ENCODE results near the gene HECTD1.
"Not testable (repeated sequence)": the region's sequence is repeated elsewhere in the genome, so short reads cannot be mapped to it uniquely, and the experiment has no call there.

The HECTD1 gene

DNA sequence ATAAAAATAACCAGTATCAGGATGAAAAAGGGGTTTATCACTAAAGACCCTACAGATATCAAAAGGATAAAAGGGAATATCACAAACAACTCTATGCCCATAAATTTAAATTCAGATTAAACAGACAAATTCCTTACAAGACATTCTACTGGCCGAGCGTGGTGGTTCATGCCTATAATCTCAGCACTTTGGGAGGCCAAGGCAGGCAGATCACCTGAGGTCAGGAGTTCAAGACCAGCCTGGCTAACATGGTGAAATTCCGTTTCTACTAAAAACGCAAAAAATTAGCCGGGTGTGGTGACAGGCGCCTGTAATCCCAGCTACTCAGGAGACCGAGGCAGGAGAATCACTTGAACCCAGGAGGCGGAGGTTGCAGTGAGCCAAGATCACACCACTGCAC is 15.0 kb downstream of the HECTD1 start:
- DNase-seq: not testable (repeated sequence)

DNA sequence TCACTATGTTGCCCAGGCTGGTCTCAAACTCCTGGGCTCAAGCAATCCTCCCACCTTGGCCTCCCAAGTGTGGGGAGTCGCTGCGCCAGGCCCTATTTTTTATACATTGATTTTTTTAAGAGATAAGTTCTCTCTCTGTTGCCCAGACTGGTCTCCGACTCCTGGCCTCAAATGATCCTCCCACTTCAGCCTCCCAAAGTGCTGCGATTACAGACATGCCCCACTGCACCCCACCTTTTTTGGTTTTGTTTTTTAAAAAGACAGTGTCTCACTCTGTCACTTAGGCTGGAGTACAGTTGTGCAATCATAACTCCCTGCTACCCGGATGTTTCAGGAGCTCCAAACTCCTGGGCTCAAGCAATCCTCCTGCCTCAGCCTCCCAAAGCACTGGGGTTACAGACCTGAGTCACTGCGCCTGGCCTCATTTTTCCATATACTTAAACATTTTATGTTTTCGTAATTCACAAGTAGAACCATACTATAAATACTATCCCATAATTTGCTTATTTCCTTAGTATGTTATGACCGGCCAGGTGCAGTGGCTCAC is 16.8 kb downstream of the HECTD1 start:
- no peak for DNase-seq

DNA sequence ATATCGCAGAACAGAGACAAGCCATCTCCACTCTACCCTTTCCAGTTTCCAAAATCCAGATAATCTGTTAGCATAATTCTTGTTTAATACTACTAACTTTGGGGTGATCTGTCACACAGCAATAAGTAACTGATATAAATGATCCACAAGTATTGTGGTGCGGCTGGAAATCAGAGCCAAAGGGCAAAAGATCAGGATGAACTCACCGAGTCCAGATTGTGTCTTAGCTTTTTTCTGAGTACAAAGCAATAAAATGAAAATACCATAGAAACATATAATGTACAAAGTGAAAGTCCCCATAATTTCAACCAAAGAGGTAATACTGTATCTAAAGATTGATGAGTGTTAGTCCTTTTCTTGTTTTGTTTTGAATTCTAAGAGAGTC is 17.4 kb downstream of the HECTD1 start:
- no peak for DNase-seq

DNA sequence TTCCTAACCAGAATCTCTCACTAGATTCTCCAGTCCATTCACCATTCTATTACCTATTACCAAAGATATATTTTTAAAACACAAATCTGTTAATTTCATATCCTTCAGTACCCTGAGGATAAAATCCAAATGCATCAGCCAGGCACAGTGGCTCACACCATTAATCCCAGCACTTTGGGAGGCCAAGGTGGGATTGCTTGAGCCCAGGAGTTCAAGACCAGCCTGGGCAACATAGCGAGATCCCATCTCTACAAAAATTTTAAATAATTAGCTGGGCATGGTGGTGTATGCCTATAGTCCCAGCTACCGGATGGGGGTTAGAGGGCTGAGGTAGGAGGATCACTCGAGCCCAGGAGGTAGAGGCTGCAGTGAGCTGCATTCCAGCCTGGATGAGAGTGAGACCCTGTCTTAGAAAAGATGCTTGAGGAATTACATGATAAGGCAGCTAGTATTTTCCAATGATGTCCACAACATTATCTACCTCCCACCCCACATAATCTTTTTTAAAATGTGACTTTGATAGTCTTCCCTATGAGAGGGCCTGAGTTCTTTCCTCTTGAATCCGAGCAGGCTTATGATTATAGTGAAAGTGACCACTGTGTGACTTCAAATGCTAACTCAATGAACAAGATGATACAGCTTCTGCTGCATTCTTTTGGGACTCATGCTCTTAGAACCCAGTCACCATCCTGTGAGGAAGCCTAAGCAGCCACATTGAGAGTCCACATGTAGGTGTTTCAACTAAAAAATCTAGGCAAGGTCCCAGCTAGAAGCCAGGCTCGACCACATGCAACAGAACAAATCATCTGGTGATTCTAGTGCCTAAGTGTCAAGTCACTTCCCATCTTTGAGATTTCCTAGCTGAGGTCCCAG is 18.0 kb downstream of the HECTD1 start:
- DNase-seq: no peak

DNA sequence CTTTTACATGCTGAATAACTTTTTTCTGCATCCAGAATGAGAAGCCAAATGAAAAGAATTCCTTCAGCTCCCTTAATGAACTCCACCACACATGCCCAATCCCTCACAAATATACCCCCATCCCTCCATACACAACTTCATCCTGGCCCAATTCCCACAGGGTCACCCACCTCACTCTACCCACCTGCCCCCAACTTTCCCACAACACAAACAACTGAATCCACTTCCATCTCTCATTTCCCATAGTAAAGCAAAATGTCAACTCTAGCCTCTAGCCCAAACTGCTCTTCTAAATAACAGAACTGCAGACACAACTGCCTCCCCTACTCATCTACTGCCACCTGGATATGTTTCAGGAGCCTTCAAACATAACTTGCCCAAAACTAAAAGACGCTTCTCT is 18.8 kb downstream of the HECTD1 start:
- no peak for DNase-seq

DNA sequence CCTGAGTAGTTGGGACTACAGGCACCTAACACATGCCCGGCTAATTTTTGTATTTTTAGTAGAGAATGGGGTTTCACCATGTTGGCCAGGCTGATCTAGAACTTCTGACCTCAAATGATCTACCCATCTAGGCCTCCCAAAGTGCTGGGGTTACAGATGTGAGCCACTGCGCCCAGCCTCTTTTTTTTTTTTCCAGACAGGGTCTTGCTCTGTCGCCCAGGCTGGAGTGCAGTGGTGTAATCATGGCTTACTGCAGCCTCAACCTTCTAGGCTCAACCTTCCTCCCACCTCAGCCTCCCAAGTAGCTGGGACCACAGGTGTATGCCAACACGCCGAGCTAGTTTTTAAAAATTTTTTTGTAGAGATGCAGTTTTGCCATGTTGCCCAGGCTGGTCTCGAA is 25.6 kb downstream of the HECTD1 start:
- not testable (repeated sequence) for DNase-seq

DNA sequence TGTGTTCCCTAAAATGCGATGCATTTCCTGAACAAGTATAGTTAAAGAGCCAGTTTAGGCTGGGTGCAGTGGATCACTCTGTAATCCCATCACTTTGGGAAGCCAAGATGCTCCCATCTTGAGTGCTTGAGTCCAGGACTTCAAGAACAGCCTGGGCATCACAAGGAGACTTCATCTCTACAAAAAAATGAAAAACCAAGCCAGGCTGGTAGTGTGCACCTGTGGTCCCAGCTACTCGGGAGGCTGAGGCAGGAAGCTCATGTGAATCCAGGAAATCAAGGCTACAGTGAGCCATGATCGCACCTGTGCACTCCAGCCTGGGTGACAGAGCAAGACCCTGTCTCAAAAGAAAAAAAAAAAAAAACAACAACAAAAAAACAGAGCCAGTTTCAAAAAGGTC is 26.3 kb downstream of the HECTD1 start:
- DNase-seq: no peak

DNA sequence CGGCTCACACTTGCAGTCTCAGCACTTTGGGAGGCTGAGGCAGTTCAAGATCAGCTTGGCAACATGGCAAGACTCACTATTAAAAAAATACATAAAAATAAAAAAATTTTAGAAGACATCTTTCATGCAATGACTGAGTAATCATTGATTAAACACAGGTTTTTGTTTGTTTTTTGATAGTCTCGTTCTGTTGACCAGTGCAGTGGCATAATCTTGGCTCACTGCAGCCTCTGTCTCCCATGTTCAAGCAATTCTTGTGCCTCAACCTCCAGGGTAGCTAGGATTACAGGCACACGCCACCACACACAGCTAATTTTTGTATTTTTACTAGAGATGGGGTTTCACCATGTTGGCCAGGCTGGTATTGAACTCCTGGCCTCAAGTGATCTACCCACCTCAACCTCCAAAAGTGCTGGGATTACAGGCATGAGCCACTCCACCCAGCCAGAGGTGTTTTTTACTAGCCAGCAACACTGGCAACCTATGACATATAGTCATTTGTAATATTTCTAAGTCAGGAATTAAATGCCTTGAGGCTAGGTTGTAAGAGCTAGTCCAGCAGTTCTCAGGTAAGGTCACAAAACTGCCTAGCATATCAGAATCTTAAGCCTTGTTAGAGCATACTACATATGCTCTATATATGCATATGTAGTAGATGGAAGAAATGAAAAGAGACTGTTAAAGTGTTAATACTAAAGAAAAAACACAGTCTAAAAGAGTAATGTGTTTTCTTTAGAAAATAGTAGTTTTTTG is 27.1 kb downstream of the HECTD1 start:
- DNase-seq: no peak

DNA sequence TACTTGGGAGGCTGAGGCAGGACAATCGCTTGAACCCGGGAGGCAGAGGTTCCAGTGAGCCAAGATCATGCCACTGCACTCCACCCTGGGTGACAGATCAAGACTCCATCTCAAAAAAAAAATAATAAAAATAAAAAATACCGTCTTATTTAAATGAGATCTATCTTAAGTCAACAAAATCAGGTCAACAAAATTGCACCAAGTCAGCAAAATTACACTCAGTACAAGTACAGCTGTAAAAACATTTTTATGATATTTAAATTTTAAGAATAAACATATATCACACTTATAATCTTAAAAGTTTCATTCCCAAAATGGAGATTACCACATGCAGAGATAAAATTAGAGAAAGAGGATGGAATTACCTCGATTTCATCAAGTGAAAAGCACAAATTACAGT is 33.2 kb downstream of the HECTD1 start:
- DNase-seq: no peak

DNA sequence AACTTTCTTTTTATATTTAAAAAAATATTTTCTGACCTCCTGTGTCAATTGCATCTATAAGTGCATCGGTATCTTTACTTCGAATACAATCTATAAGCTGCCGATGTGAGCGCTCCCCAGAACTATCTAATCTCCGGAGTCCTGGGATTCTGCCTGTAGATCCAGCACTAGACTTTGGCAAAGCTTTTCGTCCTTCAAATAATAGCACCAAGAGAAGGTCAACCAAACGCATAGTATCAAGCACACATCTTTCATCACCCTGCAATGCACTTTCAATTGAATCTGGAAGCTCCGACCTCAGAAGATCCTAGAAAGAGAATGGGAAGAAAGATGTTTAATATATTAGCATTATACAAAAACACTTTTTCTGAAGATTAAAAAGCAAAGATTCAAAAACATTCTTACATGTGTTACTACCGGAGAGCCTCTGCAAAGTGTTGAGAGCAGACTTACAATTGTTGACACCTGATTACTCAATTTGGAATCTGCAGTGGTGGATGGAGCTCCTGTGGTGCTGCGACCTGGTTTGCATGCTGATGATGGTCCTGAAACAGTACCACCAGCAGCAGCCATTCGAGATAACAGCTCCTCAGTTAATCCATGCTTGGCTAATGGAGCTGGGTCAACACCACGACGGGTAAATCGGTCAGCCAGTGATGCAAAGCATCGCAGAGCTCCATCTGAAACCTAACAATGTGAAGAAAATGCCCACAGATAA is 34.3 kb downstream of the HECTD1 start:
- DNase-seq: no peak

DNA sequence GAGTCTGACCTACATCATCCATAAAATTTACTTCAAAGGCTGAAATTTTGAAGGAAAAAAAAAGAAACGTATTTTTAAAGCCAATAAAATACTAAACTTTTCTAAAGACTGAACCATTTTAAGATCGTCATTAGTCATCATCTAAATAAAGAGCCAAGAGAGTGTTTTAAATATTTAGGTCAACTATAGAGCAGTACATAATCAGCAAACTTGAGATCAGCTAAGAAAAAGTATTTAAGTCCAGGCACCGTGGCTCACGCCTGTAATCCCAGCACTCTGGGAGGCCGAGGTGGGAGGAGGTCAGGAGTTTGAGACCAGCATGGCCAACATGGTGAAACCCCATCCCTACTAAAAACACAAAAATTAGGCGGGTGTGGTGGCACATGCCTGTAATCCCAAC is 35.5 kb downstream of the HECTD1 start:
- DNase-seq: no peak

DNA sequence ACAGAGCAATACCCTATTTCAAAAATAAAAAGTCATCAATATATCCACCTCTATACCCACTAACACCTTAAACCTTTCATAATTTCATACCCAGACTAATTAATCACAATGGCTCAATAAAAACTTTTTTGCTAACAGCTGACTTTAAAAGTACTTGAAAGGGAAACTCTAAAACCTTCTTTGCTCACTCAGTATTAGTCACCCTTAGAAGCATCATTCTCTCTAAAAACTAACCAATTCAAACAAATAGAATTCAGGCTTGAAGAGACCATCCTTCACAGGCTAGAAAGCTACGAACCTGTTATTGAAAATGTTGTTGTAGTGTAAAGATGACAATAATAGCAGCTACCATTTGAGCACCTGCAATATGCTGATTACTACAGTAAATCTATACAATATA is 37.2 kb downstream of the HECTD1 start:
- DNase-seq: peak; percentile 8

DNA sequence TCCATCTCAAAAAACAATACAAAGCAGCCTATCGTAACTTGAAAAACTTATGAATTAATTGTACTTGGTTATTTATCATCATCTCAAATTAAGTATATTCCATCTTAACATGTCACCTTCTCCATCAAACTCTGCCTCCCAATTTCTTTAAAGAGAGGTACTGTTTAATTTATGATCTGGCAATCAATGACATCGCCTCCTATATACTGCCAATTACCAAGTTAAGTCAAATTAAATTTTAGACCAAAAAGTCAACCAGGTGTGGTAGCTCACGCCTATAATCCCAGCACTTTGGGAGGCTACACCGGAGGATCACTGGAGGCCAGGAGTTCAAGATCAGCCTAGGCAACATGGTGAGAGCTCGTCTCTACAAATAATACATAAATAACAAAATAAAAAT is 37.7 kb downstream of the HECTD1 start:
- DNase-seq: no peak

DNA sequence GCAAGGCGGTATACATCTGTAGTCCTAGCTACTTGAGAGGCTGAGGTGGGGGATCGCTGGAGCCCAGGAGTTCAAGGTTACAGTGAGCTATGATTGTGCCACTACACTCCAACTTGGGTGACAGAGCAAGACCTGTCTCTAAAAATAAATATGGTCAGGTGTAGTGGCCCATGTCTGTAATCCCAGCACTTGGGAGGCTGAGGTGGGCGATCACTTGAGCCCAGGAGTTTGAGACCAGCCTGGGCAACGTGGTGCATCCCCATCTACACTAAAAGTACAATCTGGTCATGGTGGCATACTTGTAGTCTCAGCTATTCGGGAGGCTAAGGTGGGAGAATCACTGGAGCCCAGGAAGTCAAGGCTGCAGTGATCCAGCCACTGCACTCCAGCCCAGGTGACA is 40.6 kb downstream of the HECTD1 start:
- no peak for DNase-seq

DNA sequence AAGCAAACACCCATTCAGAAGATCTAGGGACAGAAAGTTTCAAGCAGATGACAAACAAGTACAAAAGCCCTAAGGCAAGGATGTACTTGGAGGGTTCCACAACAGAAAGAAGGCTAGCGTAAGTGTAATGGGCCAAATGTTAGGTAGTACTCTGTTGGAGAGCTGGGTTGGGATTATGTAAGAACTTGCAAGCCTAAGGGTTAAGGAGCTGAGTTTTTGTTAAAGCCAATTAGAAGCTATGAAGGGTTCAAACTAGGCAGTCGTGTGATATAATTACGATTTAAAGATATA is 41.4 kb downstream of the HECTD1 start:
- no peak for DNase-seq

DNA sequence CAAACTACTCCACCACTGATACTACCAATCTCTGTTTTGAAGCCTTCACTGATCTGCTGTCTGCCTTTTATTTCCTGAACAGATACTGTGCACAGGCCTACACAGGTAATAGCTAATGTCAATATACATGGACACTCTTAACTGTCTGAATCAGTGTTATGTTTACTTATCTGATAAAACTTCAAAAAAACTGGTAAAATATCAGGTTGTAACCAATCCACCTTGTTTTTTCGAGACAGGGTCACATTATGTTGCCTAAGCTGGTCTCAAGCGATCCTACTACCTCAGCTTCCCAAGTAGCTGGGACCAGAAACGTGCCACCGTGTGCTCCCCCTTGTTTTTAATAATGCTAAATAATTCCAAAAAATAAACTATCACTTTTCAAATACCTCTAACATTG is 43.5 kb downstream of the HECTD1 start:
- DNase-seq: no peak

DNA sequence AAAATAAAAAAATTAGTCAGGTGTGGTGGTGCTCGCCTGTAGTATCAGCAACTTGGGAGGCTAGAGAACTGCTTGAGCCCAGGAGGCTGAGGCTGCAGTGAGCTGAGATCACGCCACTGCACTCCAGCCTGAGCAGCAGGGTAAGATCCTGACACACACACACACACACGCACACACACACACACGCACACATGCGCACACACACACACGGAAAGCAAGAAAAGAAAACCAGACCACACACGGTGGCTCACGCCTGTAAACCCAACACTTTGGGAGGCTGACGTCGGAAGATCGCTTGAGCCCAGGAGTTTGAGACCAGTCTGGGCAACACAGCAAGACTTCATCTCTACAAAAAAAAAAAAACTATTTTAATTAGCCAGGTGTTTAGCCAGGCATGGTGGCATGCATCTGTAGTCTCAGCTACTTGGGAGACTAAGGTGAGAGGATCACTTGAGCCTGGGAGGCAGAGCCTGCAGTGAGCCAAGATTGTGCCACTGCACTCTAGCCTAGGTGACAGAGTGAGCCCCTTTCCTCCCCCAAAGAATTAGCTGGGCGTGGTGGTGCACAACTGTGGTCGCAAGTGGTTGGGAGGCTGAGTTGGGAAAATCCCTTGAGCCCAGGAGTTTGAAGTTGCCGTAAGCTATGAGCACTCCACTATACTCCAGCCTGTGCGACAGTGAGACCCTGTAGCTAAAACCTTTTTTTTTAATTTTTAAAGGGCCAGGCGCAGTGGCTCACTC is 44.5 kb downstream of the HECTD1 start:
- no peak for DNase-seq

DNA sequence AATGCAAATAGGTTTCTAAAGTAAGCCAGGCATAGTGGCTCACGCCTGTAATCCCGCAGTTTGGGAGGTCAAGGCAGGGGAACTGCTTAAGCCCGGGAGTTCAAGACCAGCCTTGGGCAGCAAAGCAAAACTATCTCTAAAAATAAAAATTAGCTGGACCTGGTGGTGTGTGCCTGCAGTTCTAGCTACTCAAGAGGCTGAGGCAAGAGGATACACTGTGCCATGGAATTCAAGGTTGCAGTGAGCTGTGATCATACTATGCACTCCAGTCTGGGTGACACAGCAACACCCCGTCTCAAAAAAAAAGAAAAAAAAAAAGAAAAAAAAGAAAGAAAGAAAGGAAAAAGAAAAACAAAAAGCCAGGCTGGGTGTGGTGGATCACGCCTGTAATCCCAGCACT is 46.3 kb downstream of the HECTD1 start:
- DNase-seq: no peak

DNA sequence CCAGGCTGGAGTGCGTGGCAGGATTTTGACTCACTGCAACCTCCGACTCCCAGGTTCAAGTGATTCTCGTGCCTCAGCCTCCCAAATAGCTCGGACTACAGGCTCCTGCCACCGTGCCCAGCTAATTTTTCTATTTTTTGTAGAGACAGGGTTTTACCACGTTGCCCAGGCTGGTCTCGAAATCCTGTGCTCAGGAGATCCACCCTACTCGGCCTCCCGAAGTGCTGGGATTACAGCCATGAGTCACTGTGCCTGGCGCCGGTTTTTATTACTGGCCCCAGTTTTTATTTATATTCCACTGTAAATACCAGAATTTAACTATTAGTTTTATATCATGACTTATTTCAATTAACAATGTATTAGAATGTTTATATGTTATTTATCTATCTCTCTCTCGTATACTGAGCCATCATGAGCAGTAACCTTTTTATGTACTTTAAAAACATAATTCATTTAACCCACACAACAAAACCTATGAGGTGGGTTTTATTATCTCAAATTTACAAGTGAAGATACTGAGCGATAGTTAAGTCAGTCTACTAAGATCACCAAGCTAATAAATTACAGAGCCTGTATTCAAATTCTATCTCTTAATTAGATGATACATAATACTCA is 47.8 kb downstream of the HECTD1 start:
- DNase-seq: no peak

DNA sequence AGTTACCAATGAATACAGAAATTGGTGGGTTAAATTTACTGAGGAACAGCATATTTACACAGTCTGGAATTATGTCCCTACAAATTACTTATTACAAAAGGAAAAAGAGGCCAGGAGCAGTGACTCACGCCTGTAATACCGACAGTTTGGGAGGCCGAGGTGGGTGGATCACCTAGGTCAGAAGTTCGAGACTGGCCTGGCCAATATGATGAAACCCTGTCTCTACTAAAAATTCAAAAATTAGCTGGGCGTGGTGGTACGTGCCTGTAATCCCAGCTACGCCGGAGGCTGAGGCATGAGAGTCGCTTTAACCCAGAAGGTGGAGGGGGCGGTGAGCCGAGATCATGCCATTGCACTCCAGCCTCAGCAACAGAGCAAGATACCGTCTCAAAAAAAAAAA is 52.6 kb downstream of the HECTD1 start:
- DNase-seq: no peak

DNA sequence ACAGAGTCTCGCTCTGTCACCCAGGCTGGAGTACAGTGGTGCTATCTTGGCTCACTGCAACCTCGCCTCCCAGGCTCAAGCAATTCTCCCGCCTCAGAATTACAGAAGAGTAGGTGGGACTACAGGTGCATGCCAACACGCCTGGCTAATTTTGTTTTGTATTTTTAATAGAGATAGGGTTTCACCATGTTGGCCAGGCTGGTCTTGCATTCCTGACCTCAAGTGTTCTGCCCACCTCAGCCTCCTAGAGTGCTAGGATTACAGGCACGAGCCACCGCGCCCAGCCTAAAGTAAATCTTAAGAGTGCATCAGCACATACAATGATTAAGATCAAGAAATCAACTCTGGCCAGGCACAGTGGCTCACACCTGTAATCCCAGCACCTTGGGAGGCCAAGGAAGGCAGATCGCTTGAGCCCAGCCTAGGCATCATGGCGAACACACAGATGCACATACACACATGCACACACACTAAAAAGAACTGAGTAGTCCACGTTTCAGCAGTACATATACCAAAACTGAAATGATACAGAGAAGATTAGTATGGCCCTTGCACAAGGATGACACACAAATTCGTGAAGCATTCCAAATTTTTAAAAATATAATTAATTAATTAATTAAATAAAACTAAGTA is 65.0 kb downstream of the HECTD1 start:
- no peak for DNase-seq

DNA sequence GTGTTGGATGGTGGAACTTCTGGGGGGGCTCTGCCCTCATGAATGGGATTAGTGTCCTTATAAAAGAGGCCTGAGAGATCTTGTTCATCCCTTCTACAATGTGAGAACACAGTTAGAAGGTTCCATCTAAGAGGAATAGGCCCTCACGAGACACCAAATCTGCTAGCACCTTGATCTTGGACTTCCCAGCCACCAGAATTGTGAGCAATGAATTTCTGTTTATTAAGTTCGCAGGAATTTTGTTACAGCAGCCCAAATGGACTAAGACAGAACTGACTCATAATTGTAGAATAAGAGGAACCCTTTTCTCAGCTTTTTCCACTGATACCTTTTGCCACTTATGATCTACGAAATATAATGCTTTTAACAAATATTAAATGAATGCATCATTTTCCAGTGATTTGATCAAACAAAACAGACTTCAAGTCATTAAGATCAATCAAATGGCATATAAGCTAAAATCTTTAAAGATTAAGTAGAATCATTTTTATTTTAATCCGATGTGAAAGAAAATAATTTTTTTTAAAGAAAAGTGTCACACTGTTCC is 68.2 kb downstream of the HECTD1 start:
- DNase-seq: no peak

Measured in kidney glomerular epithelial cell (primary cell).